Glutamatergic neuron (in vitro differentiated cells): ENCODE results near the gene PPP1R14D. TPM values are rescaled to one million over a fixed set of nuclear protein-coding genes. Genes with fewer than 3 reads are reported as not detected.
A peak's percentile ranks its signal among the peaks of the same experiment; 100 is the strongest.

ENCODE experiments used
- DNase-seq: peaks from one replicate; pipeline ENCODE4 v3.0.0; 2022
- H3K27ac Mint-ChIP-seq: one replicate; pipeline ENCODE4 v1.8.0; 2020; ENCODE audit warnings: mild to moderate bottlenecking, mixed read lengths, inconsistent platforms; ENCODE audit not compliant: unreplicated experiment
- H3K27me3 Mint-ChIP-seq: one replicate; pipeline ENCODE4 v1.8.0; 2020; ENCODE audit warnings: mild to moderate bottlenecking, moderate library complexity, mixed read lengths, inconsistent platforms; ENCODE audit not compliant: unreplicated experiment
- H3K36me3 Mint-ChIP-seq: one replicate; pipeline ENCODE4 v1.8.0; 2020; ENCODE audit warnings: mild to moderate bottlenecking, mixed read lengths, inconsistent platforms; ENCODE audit not compliant: unreplicated experiment
- H3K4me1 Mint-ChIP-seq: one replicate; pipeline ENCODE4 v1.8.0; 2020; ENCODE audit warnings: mild to moderate bottlenecking, low read depth, mixed read lengths, inconsistent platforms; ENCODE audit not compliant: unreplicated experiment
- H3K4me3 Mint-ChIP-seq: one replicate; pipeline ENCODE4 v1.8.0; 2020; ENCODE audit warnings: mild to moderate bottlenecking, mixed read lengths, inconsistent platforms; ENCODE audit not compliant: unreplicated experiment
- H3K9me3 Mint-ChIP-seq: one replicate; pipeline ENCODE4 v1.8.0; 2020; ENCODE audit warnings: mild to moderate bottlenecking, moderate library complexity, mixed read lengths, inconsistent platforms; ENCODE audit not compliant: unreplicated experiment
- total RNA-seq: library from RNA; stranded (reverse); fragmentation: NEBNext Ultra II Directional; extraction: Animal tissue kit (Norgen Biotek cat#: 25700); gene quantifications from one replicate; pipeline ENCODE4 v1.2.1, GENCODE V29; 2021; ENCODE audit not compliant: unreplicated experiment
- TF ChIP-seq, protein P1 (sequence below): fragments of 200-600 bp; sonication (generic); IDR thresholded peaks from one replicate; pipeline ENCODE4 v1.5.0; 2021; ENCODE audit not compliant: partially characterized antibody, unreplicated experiment

The PPP1R14D gene
- total RNA-seq, 1 donor from 2014 or later = not detected

- no peak for DNase-seq
- H3K9me3 Mint-ChIP-seq = peaks cover 2% of the 10 kb centered on the region
- peak overlapping the region; percentile 77 for H3K4me3 Mint-ChIP-seq
- no peaks in the 10 kb centered on the region for H3K4me1 Mint-ChIP-seq
- no peaks in the 10 kb centered on the region for H3K36me3 Mint-ChIP-seq
- no peak overlapping the region for H3K27ac Mint-ChIP-seq
- TF ChIP-seq, protein P1, sequence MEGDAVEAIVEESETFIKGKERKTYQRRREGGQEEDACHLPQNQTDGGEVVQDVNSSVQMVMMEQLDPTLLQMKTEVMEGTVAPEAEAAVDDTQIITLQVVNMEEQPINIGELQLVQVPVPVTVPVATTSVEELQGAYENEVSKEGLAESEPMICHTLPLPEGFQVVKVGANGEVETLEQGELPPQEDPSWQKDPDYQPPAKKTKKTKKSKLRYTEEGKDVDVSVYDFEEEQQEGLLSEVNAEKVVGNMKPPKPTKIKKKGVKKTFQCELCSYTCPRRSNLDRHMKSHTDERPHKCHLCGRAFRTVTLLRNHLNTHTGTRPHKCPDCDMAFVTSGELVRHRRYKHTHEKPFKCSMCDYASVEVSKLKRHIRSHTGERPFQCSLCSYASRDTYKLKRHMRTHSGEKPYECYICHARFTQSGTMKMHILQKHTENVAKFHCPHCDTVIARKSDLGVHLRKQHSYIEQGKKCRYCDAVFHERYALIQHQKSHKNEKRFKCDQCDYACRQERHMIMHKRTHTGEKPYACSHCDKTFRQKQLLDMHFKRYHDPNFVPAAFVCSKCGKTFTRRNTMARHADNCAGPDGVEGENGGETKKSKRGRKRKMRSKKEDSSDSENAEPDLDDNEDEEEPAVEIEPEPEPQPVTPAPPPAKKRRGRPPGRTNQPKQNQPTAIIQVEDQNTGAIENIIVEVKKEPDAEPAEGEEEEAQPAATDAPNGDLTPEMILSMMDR = no peak
- peaks cover 10% of the 10 kb centered on the region for H3K27me3 Mint-ChIP-seq
Measured at GRCh38 chr15:40872791-40873693, 44.5 kb upstream of the PPP1R14D start.

DNA sequence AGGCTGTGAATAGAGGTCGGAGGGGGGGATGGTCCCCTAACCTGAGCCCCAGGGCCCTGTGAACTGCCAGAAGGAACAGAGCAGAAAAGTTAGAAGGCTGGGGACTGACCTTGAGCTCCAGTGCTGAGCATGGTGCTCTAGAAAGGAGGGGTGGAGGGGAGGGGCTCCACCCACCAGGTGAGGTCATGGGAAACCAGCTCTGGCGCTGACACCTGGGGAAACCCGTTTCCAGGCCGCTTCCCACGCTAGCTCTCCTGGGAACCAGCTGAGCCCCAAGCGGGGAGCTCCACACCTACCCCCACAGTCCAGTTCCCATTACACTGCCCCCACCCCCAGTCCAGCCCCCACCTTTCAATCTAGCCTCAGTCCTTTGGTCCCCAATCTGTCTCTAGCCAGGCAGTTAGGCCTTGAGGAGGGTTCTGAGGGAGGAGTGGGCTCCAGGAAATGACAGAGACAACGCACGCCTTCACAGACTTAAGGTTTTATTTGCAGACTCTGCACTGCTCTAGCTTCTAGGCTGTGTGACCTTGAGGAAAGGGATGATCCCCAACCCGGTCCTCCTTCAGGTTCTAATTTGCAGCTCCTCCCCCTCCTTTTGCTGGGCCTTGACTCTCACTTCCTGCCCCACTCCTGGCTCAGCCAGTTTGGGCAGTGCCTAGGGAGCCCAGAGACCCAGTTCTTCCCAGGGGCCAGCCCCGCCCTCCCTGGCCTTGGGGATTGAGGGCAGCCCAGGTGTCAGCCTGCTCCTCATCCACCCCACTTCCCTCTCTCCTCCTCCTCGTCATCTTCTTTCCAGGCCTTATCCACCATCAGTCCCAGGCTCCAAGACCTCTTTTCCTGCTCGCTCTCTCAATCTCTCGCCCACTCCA is 43.5 kb upstream of the PPP1R14D start:
- Mint-ChIP-seq H3K27me3 (peaks cover 10% of the 10 kb centered on the region), H3K27ac (no peak overlapping the region)
- DNase-seq = no peak

GRCh38 chr15:40870716-40871115 is 42.2 kb upstream of the PPP1R14D start:
- Mint-ChIP-seq H3K36me3 (no peaks in the 10 kb centered on the region), H3K4me3 (no peak overlapping the region), H3K4me1 (no peaks in the 10 kb centered on the region), H3K27ac (no peak overlapping the region), H3K27me3 (peaks cover 10% of the 10 kb centered on the region), H3K9me3 (peaks cover 2% of the 10 kb centered on the region)
- TF ChIP-seq, protein P1 = no peak
- DNase-seq = no peak

More for the DNA sequence above, 43.5 kb upstream of the PPP1R14D start:
- Mint-ChIP-seq H3K36me3 (no peaks in the 10 kb centered on the region), H3K4me3 (no peak overlapping the region), H3K9me3 (peaks cover 2% of the 10 kb centered on the region), H3K4me1 (no peaks in the 10 kb centered on the region)
- TF ChIP-seq, protein P1 = no peak

DNA sequence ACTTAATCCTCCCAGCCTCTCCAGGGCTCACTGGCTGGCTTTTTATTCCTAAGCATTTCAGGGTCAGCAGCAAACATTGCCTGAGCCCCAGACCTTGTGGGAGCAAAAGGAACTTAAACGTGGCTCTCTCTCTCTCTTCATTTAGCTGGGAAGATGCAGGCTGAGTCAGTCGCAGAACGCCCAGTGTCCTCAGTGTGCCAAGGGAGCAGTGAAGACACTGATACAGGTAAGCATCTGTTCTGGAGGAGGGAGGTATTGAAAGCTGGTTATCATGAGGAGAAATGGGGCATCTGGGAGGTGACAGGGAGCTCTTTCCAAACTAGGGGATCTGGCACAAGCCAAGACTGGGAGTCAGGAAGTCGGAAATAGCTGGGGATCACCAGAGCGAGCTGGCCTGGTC is 41.2 kb upstream of the PPP1R14D start:
- Mint-ChIP-seq H3K36me3 (no peaks in the 10 kb centered on the region), H3K4me1 (no peaks in the 10 kb centered on the region), H3K27ac (no peak overlapping the region), H3K27me3 (peaks cover 10% of the 10 kb centered on the region), H3K4me3 (no peak overlapping the region), H3K9me3 (peaks cover 2% of the 10 kb centered on the region)
- DNase-seq = no peak
- TF ChIP-seq, protein P1 = no peak
